ENCODE measurements around the gene VWA7. TPM values are rescaled to one million over a fixed set of nuclear protein-coding genes. Genes with fewer than 3 reads are reported as not detected.

VWA7 gene
- total RNA-seq, 1 experiment from 2014 or later = 2.5 TPM

GRCh38 chr6:31775633-31776484 is 1.3 kb downstream of the VWA7 start:
- Histone ChIP-seq H2AFZ (ENCODE audit: low read length) (no peak overlapping the region), H2BK12ac (ENCODE audit: insufficient read length, low read depth, low read length) (no peak overlapping the region), H2BK120ac (ENCODE audit: low read depth, low read length, poor library complexity, severe bottlenecking) (no peak overlapping the region), H3T11ph (ENCODE audit: low read length) (no peak overlapping the region), H3K9me3 (ENCODE audit: control insufficient read depth, low read depth, low read length) (no peaks in the 10 kb centered on the region), H2BK20ac (ENCODE audit: low read depth, low read length, poor library complexity, severe bottlenecking) (no peak overlapping the region), H3K27ac (ENCODE audit: insufficient read length, low read depth, low read length) (no peak overlapping the region), H3K18ac (ENCODE audit: insufficient read length, low read depth, low read length) (no peak overlapping the region), H3K4ac (ENCODE audit: low read depth, low read length) (no peak overlapping the region), H4K20me1 (ENCODE audit: control insufficient read depth, insufficient read depth, insufficient read length) (no peaks in the 10 kb centered on the region), H4K5ac (ENCODE audit: insufficient read length, low read depth, low read length) (no peak overlapping the region), H3K9ac (ENCODE audit: extremely low read depth, insufficient read length, low read length) (no peak overlapping the region), H3K79me1 (ENCODE audit: insufficient read depth, low read depth, low read length, poor library complexity, severe bottlenecking) (no peaks in the 10 kb centered on the region), H2BK15ac (ENCODE audit: low read depth, low read length) (no peak overlapping the region), H3K23me2 (ENCODE audit: insufficient read length, low read depth, low read length, poor library complexity, severe bottlenecking) (no peaks in the 10 kb centered on the region), H4K8ac (replicated peaks; ENCODE audit: insufficient read length, low read depth, low read length) (no peak overlapping the region), H2AK5ac (ENCODE audit: insufficient read length, low read length) (no peak overlapping the region), H3K27me3 (ENCODE audit: insufficient read depth, low read length) (no peaks in the 10 kb centered on the region), H3K4me2 (ENCODE audit: insufficient read depth, insufficient read length, low read length) (no peak overlapping the region), H3K4me1 (ENCODE audit: insufficient read depth, low read length) (no peaks in the 10 kb centered on the region), H3K79me2 (ENCODE audit: insufficient read depth, low read length) (no peaks in the 10 kb centered on the region), H2BK5ac (ENCODE audit: insufficient read length, low read length) (no peak overlapping the region), H3K56ac (ENCODE audit: insufficient read length, low read depth, low read length) (no peak overlapping the region), H3K23ac (ENCODE audit: insufficient read length, low read depth, low read length) (no peak overlapping the region), H3K14ac (ENCODE audit: insufficient read depth, low read length) (no peak overlapping the region), H4K91ac (ENCODE audit: insufficient read length, low read depth, low read length) (no peak overlapping the region)
- H3K4me3 Mint-ChIP-seq = no peak overlapping the region
- peak overlapping the region in 2 of 3 experiments; percentile 61 to 73; a peak in 1 of 7 replicates for H3K27ac Mint-ChIP-seq
- DNase-seq = no peak
- H3K27me3 Mint-ChIP-seq (ENCODE audit: low read depth) = no peaks in the 10 kb centered on the region
- WGBS (ENCODE audit: extremely low coverage, insufficient read length, low lambda C conversion rate) = no CpG with 5 or more reads among the region's 32 CpGs
- H3K9me3 Mint-ChIP-seq = no peaks in the 10 kb centered on the region
- peaks cover 5 to 10% of the 10 kb centered on the region in 2 experiments; a peak in 3 of 4 replicates for H3K4me1 Mint-ChIP-seq
- TF ChIP-seq CTCF (conservative IDR thresholded peaks at IDR 0.05) = no peak
- peaks cover 18 to 33% (median 19%) of the 10 kb centered on the region in 3 experiments; a peak in 6 of 7 replicates for H3K36me3 Mint-ChIP-seq (ENCODE audit: insufficient read depth in 1 of 3, low read depth in 3 of 3)

Data from H9 (cell line).